OCI-LY7 (cell line): ENCODE measurements around the gene EPS8L2. TPM values are rescaled to one million over a fixed set of nuclear protein-coding genes. Genes with fewer than 3 reads are reported as not detected.

ENCODE experiments used
- BruUV-seq: library from RNA; stranded (reverse); fragments of 400-500 nt; replicated peaks from 2 replicates; lab custom pipeline; 2021; lab: Mats Ljungman, UMichigan
- CTCF ChIA-PET: fragments of 300-600 bp; sonication (Branson Sonifier 250); formaldehyde crosslinking; loops from one replicate; lab custom pipeline; 2022; ENCODE audit warnings: antibody characterized with exemption; ENCODE audit not compliant: unreplicated experiment; lab: Charles Lee
- POLR2A ChIA-PET: fragments of 300-600 bp; sonication (Branson Sonifier 250); formaldehyde crosslinking; loops from one replicate; lab custom pipeline; 2022; ENCODE audit warnings: antibody characterized with exemption; lab: Charles Lee
- DNase-seq: peaks from one replicate; pipeline ENCODE4 v3.0.0-alpha.2; 2015; ENCODE audit warnings: low spot score
- H2AFZ ChIP-seq: fragments of 200-600 bp; sonication (generic), shearing (Covaris generic); 2 replicates; pipeline ENCODE4 v1.6.1; 2014; ENCODE audit warnings: mild to moderate bottlenecking, antibody characterized with exemption, low read length, moderate library complexity
- H3K27ac ChIP-seq: fragments of 200-600 bp; sonication (generic); 2 replicates; pipeline ENCODE4 v1.5.1; 2014; ENCODE audit warnings: mixed run types, low read depth, mild to moderate bottlenecking, moderate library complexity, low read length, inconsistent platforms; ENCODE audit not compliant: poor library complexity, severe bottlenecking
- H3K36me3 ChIP-seq: fragments of 200-600 bp; sonication (generic); 2 replicates; pipeline ENCODE4 v1.6.1; 2014; ENCODE audit warnings: mild to moderate bottlenecking, antibody characterized with exemption, low read length, moderate library complexity, mixed read lengths; ENCODE audit not compliant: insufficient read depth
- H3K4me1 ChIP-seq: fragments of 200-600 bp; sonication (generic); 2 replicates; pipeline ENCODE4 v1.5.1; 2014; ENCODE audit warnings: mild to moderate bottlenecking, low read length; ENCODE audit not compliant: insufficient read depth, poor library complexity, severe bottlenecking
- H3K4me2 ChIP-seq: fragments of 200-600 bp; sonication (generic); 2 replicates; pipeline ENCODE4 v1.6.1; 2014; ENCODE audit warnings: mild to moderate bottlenecking, low read length
- H3K4me3 ChIP-seq: fragments of 200-600 bp; sonication (generic); 2 replicates; pipeline ENCODE4 v1.5.1; 2014; ENCODE audit warnings: mild to moderate bottlenecking, low read depth, low read length; ENCODE audit not compliant: poor library complexity, severe bottlenecking
- H3K79me2 ChIP-seq: fragments of 200-600 bp; sonication (generic); 2 replicates; pipeline ENCODE4 v1.6.1; 2016; ENCODE audit warnings: low read depth, mild to moderate bottlenecking, low read length, moderate library complexity, mixed read lengths; ENCODE audit not compliant: insufficient read depth
- H3K9me2 ChIP-seq: fragments of 200-600 bp; sonication (generic); 2 replicates; pipeline ENCODE4 v1.6.1; 2016; ENCODE audit warnings: mild to moderate bottlenecking, low read length, mixed read lengths; ENCODE audit not compliant: insufficient read depth
- H3K9me3 ChIP-seq: fragments of 200-600 bp; sonication (generic); 2 replicates; pipeline ENCODE4 v1.6.1; 2014; ENCODE audit warnings: mild to moderate bottlenecking, mixed run types, low read length, mixed read lengths
- H4K20me1 ChIP-seq: fragments of 200-600 bp; sonication (generic); 2 replicates; pipeline ENCODE4 v1.6.1; 2014; ENCODE audit warnings: mild to moderate bottlenecking, antibody characterized with exemption, low read length, moderate library complexity, mixed read lengths; ENCODE audit not compliant: insufficient read depth
- EZH2phosphoT487 ChIP-seq: fragments of 200-600 bp; sonication (generic); IDR thresholded peaks from 2 replicates; pipeline ENCODE4 v1.6.1; 2018; ENCODE audit warnings: low read depth, borderline replicate concordance, mild to moderate bottlenecking, mixed run types, antibody characterized with exemption, low read length, moderate library complexity, mixed read lengths
- intact Hi-C: fragments of 100-400 bp; cut with micrococcal nuclease; formaldehyde crosslinking; loops from one replicate; pipeline ENCODE4 v1.10.0; 2022; ENCODE audit not compliant: unreplicated experiment
- total RNA-seq, 2 experiments: library from RNA; depleted of rRNA in 1 of 2; stranded (reverse); fragments of >200 nt in 1 of 2; shearing (Covaris generic) in 1 of 2; gene quantifications; 2 replicates each; pipeline ENCODE4 v1.2.3, GENCODE V29; 2014 to 2022
- TF ChIP-seq, protein P1 (sequence below): fragments of 200-600 bp; sonication (generic); conservative IDR thresholded peaks from 2 replicates; pipeline ENCODE4 v1.5.1; 2014; ENCODE audit warnings: mild to moderate bottlenecking, antibody characterized with exemption, low read length, moderate library complexity, mixed read lengths

The EPS8L2 gene
- total RNA-seq, 2 experiments from 2014 or later: 3.8 to 7.1 TPM

DNA sequence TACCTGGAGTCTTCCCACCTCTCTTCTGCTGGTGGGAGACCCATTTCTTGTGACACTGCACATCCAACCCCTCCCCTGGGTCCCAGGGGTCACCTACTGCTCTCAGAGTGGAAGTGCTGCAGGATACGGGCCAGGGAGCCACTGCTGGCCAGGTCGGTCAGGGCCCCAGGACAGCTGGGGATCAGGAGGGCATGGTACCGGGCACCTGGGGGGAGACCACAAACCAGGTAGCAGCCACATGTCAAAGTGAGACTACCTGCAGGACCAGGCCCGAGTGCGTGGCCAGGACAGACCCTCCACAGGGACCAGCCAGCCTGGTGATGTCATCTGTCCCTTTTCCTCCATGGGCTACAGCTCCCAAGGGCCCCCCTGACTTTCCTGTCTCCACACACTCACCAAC, 67.4 kb downstream of the EPS8L2 start:
- POLR2A ChIA-PET: no interaction called here

DNA sequence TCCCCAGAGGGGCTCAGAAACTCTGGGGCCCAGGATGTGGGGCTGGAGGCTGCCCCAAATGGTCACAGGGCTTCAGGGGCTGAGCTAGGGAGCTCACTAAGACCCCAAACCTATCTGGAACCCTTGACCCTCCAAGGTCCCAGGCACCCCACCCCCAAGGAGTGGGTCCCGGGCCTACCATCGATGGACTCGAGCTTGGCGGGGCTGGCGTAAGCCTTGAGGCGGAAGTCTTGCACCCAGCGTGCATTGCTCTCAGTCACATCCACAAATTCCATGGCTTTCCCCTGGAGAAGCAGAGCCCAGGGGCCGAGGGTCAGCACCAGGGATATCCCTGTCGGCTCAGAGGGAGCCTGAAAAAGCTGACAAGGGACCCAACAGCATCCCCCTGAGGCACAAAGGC, 67.8 kb downstream of the EPS8L2 start:
- H3K4me1 ChIP-seq: peaks cover 20% of the 10 kb centered on the region
- TF ChIP-seq, protein P1, sequence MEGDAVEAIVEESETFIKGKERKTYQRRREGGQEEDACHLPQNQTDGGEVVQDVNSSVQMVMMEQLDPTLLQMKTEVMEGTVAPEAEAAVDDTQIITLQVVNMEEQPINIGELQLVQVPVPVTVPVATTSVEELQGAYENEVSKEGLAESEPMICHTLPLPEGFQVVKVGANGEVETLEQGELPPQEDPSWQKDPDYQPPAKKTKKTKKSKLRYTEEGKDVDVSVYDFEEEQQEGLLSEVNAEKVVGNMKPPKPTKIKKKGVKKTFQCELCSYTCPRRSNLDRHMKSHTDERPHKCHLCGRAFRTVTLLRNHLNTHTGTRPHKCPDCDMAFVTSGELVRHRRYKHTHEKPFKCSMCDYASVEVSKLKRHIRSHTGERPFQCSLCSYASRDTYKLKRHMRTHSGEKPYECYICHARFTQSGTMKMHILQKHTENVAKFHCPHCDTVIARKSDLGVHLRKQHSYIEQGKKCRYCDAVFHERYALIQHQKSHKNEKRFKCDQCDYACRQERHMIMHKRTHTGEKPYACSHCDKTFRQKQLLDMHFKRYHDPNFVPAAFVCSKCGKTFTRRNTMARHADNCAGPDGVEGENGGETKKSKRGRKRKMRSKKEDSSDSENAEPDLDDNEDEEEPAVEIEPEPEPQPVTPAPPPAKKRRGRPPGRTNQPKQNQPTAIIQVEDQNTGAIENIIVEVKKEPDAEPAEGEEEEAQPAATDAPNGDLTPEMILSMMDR: no peak
- no peak for TF ChIP-seq EZH2phosphoT487
- BruUV-seq: no TSS peak
- no peak overlapping the region for H2AFZ ChIP-seq
- no peaks in the 10 kb centered on the region for H4K20me1 ChIP-seq
- peaks cover 32% of the 10 kb centered on the region for H3K79me2 ChIP-seq
- no peak overlapping the region for H3K4me3 ChIP-seq
- H3K27ac ChIP-seq: no peak overlapping the region
- intact Hi-C loops: no loop called here
- no peak for DNase-seq
- ChIA-PET CTCF (no interaction called here), POLR2A (no interaction called here)
- H3K9me3 ChIP-seq: no peaks in the 10 kb centered on the region
- no peak overlapping the region for H3K4me2 ChIP-seq
- peaks cover 59% of the 10 kb centered on the region for H3K36me3 ChIP-seq
- no peaks in the 10 kb centered on the region for H3K9me2 ChIP-seq

More for the DNA sequence above, 67.4 kb downstream of the EPS8L2 start:
- no peaks in the 10 kb centered on the region for H3K9me3 ChIP-seq
- H3K27ac ChIP-seq: no peak overlapping the region
- H3K4me1 ChIP-seq: peaks cover 16% of the 10 kb centered on the region
- no peaks in the 10 kb centered on the region for H3K9me2 ChIP-seq
- peaks cover 62% of the 10 kb centered on the region for H3K36me3 ChIP-seq
- intact Hi-C loops: no loop called here
- no peak for DNase-seq
- H3K79me2 ChIP-seq: peaks cover 32% of the 10 kb centered on the region
- H2AFZ ChIP-seq: no peak overlapping the region
- no peak overlapping the region for H3K4me2 ChIP-seq
- no peaks in the 10 kb centered on the region for H4K20me1 ChIP-seq
- no TSS peak for BruUV-seq
- no peak overlapping the region for H3K4me3 ChIP-seq
- CTCF ChIA-PET: no interaction called here
- no peak for TF ChIP-seq EZH2phosphoT487
- TF ChIP-seq, protein P1: no peak

DNA sequence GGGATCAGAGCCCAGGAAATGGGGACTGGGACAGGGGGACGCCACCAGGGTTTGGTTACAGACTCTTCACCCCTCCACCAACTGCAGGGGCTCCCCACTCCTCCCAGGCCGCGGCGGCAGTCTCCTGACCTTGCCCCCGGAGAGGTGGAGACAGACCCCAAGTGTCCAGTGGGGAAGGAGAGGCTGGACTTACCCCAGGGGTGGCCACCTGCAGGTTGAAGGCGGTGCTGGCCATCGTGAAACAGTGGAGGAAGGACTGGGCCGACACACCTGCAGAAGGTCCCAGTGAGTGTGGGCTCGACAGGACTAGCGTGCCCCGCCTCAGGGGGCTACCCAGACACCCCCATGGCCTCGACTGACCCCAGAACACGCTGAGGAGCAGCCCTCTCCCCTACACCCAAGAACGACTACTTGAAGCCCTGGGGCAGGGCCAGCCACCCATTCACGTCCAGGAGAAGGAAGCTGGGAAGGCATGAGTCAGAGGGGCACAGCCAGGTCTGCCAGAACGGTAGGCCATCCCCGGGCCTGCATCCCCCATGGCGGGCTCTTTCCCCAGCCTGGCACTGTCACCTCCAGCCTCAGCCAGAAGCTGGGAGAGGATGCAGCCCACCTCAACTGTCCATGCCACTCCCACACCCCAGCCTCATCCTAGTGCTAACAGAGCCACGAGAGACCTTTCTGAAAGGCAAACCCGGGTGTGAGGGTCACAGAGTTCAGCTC, 69.0 kb downstream of the EPS8L2 start:
- intact Hi-C loops: no loop called here
- H3K79me2 ChIP-seq: peaks cover 32% of the 10 kb centered on the region
- no peak for DNase-seq
- no peaks in the 10 kb centered on the region for H3K9me3 ChIP-seq
- H3K4me2 ChIP-seq: peak overlapping the region; percentile 90
- BruUV-seq: no TSS peak
- H3K27ac ChIP-seq: no peak overlapping the region
- no peak for TF ChIP-seq EZH2phosphoT487
- TF ChIP-seq, protein P1: no peak
- H3K9me2 ChIP-seq: no peaks in the 10 kb centered on the region
- CTCF ChIA-PET: no interaction called here
- H4K20me1 ChIP-seq: no peaks in the 10 kb centered on the region
- POLR2A ChIA-PET: interaction anchor here (2.2 kb wide), 1 partner anchor 22 kb away, joined by 9 read pairs; no protein-coding TSS in a partner anchor
- peak overlapping the region; percentile 95 for H3K4me3 ChIP-seq
- H2AFZ ChIP-seq: no peak overlapping the region
- H3K36me3 ChIP-seq: peaks cover 50% of the 10 kb centered on the region
- H3K4me1 ChIP-seq: peaks cover 22% of the 10 kb centered on the region
